Endothelial cell of umbilical vein (primary cell): Measurements from ENCODE around the gene MCM3AP. TPM values are rescaled to one million over a fixed set of nuclear protein-coding genes. Genes with fewer than 3 reads are reported as not detected.

Experiments used
- BruUV-seq: library from RNA; stranded (reverse); fragments of 400-500 nt; replicated peaks from 2 replicates; lab custom pipeline; 2021; lab: Mats Ljungman, UMichigan
- CTCF ChIA-PET: fragments of 300-600, 350-600 bp; sonication (Branson Sonifier 250); formaldehyde crosslinking; loops from one replicate; lab custom pipeline; 2021; ENCODE audit warnings: antibody characterized with exemption, inconsistent platforms; lab: Charles Lee
- POLR2A ChIA-PET: fragments of 300-600, 350-600 bp; sonication (Branson Sonifier 250); formaldehyde crosslinking; loops from one replicate; lab custom pipeline; 2021; ENCODE audit warnings: antibody characterized with exemption, inconsistent platforms; lab: Charles Lee
- DNase-seq: peaks from one replicate; pipeline ENCODE4 v3.0.0-alpha.2; 2011; ENCODE audit warnings: low read depth, low spot score
- FAIRE-seq: peaks from 2 replicates; lab custom pipeline; 2011; peaks lifted over from hg19 to GRCh38; lab: Jason Lieb, UNC
- H2AFZ ChIP-seq: 2 replicates; pipeline ENCODE4 v1.6.0; 2012; ENCODE audit warnings: low read depth, low read length, control low read depth, inconsistent platforms
- H3K27ac ChIP-seq: 2 replicates; pipeline ENCODE4 v1.5.1; 2011; ENCODE audit warnings: low read depth, mild to moderate bottlenecking, control low read depth, low read length, moderate library complexity; ENCODE audit not compliant: insufficient read depth
- H3K27me3 ChIP-seq, 2 experiments: 2 replicates each; pipeline versions ENCODE4 v1.6.0 to v1.6.1; 2011; ENCODE audit warnings: low read length in 2 of 2, mixed read lengths in 1 of 2; ENCODE audit not compliant: control insufficient read depth in 2 of 2, insufficient read depth in 2 of 2
- H3K36me3 ChIP-seq, 2 experiments: 2 replicates in 1 of 2; 3 replicates in 1 of 2; pipeline ENCODE4 v1.5.1; 2011; ENCODE audit warnings: low read length in 2 of 2, mild to moderate bottlenecking in 1 of 2, moderate library complexity in 1 of 2; ENCODE audit not compliant: control insufficient read depth in 2 of 2, insufficient read depth in 2 of 2; ENCODE audit errors: extremely low read depth in 1 of 2
- H3K4me1 ChIP-seq: 3 replicates; pipeline ENCODE4 v1.5.1; 2011; ENCODE audit warnings: mild to moderate bottlenecking, low read length; ENCODE audit not compliant: control insufficient read depth, insufficient read depth; ENCODE audit errors: extremely low read depth
- H3K4me2 ChIP-seq: 2 replicates; pipeline ENCODE4 v1.6.1; 2011; ENCODE audit warnings: low read length, control low read depth, mixed read lengths; ENCODE audit not compliant: insufficient read depth
- H3K4me3 ChIP-seq, 3 experiments: fragments of 200-600 bp in 1 of 3; sonication (generic), shearing (Covaris generic) in 1 of 3; replicated peaks in 1 of 3; 2 replicates each; pipeline ENCODE4 v1.5.1; 2011 to 2016; ENCODE audit warnings: control low read depth in 3 of 3, low read length in 3 of 3, mild to moderate bottlenecking in 2 of 3, inconsistent platforms in 1 of 3, low read depth in 1 of 3, moderate library complexity in 1 of 3; ENCODE audit not compliant: insufficient read depth in 1 of 3
- H3K79me2 ChIP-seq: 2 replicates; pipeline ENCODE4 v1.6.0; 2012; ENCODE audit warnings: low read length, inconsistent platforms; ENCODE audit not compliant: control insufficient read depth, insufficient read depth
- H3K9ac ChIP-seq: replicated peaks from 2 replicates; pipeline ENCODE3; 2011; ENCODE audit warnings: low read length, control low read depth; ENCODE audit not compliant: insufficient read depth; ENCODE audit errors: extremely low read depth
- H3K9me1 ChIP-seq: replicated peaks from 3 replicates; pipeline ENCODE4 v1.6.0; 2011; ENCODE audit warnings: mild to moderate bottlenecking, low read length; ENCODE audit not compliant: control insufficient read depth, insufficient read depth; ENCODE audit errors: extremely low read depth
- H3K9me3 ChIP-seq: replicated peaks from 2 replicates; pipeline ENCODE4 v1.5.1; 2012; ENCODE audit warnings: low read length, inconsistent platforms; ENCODE audit not compliant: control insufficient read depth, insufficient read depth
- H4K20me1 ChIP-seq: replicated peaks from 2 replicates; pipeline ENCODE3; 2011; ENCODE audit warnings: mild to moderate bottlenecking, low read length; ENCODE audit not compliant: control insufficient read depth, insufficient read depth; ENCODE audit errors: extremely low read depth
- CTCF ChIP-seq, 2 donors: IDR thresholded peaks; 1 replicate in 1 of 2; 2 replicates in 1 of 2; pipeline ENCODE4 v1.5.1; 2011; ENCODE audit warnings: low read length in 2 of 2, mild to moderate bottlenecking in 2 of 2, moderate library complexity in 2 of 2, control low read depth in 1 of 2, inconsistent platforms in 1 of 2, low read depth in 1 of 2; ENCODE audit not compliant: insufficient read depth in 1 of 2; ENCODE audit errors: extremely low read depth in 1 of 2
- EZH2 ChIP-seq: IDR thresholded peaks from 2 replicates; pipeline ENCODE4 v1.6.1; 2012; ENCODE audit warnings: borderline replicate concordance, low read depth, mild to moderate bottlenecking, moderate library complexity, low read length, inconsistent platforms; ENCODE audit not compliant: severe bottlenecking
- FOS ChIP-seq: IDR thresholded peaks from 2 replicates; pipeline ENCODE4 v1.6.1; 2011; ENCODE audit warnings: mild to moderate bottlenecking, low read length, moderate library complexity, borderline replicate concordance; ENCODE audit not compliant: insufficient read depth
- GATA2 ChIP-seq: IDR thresholded peaks from 2 replicates; pipeline ENCODE4 v1.7.0; 2011; ENCODE audit warnings: low read depth, mild to moderate bottlenecking, moderate library complexity, mixed read lengths, low read length; ENCODE audit not compliant: insufficient read length, insufficient read depth
- JUN ChIP-seq: IDR thresholded peaks from 2 replicates; pipeline ENCODE4 v1.6.1; 2011; ENCODE audit warnings: borderline replicate concordance, low read depth; ENCODE audit not compliant: insufficient read length, insufficient read depth
- MAX ChIP-seq: IDR thresholded peaks from 2 replicates; pipeline ENCODE4 v1.6.1; 2011; ENCODE audit not compliant: insufficient read depth, insufficient read length
- MYC ChIP-seq: IDR thresholded peaks from one replicate; pipeline ENCODE4 v1.6.1; 2011; ENCODE audit warnings: mild to moderate bottlenecking, low read depth, low read length
- POLR2A ChIP-seq: IDR thresholded peaks from 2 replicates; pipeline ENCODE4 v1.6.1; 2012; ENCODE audit warnings: low read depth, mild to moderate bottlenecking, control low read depth, low read length
- POLR2AphosphoS5 ChIP-seq: IDR thresholded peaks from 2 replicates; pipeline ENCODE4 v1.6.1; 2012; ENCODE audit warnings: low read depth, mild to moderate bottlenecking, control low read depth, low read length, moderate library complexity; ENCODE audit not compliant: insufficient read depth
- dilution Hi-C: fragments of 300-500 bp; cut with MboI; formaldehyde crosslinking; loops from one replicate; pipeline ENCODE4 v1.15.0; 2019; ENCODE audit warnings: low sequenced_read_pairs; ENCODE audit not compliant: extremely low pct_ligation_motif_present
- intact Hi-C: fragments of 100-400 bp; cut with micrococcal nuclease; formaldehyde crosslinking; loops from one replicate; pipeline ENCODE4 v1.10.0; 2022
- polyA plus RNA-seq, 4 experiments: library from polyadenylated mRNA; depleted of rRNA in 3 of 4; stranded (reverse) in 3 of 4; unstranded in 1 of 4; fragments of >200 nt; gene quantifications; 2 replicates each; pipeline versions ENCODE4 v1.2.1 to v1.2.3, GENCODE V29; 2011 to 2012; ENCODE audit warnings: missing spikeins in 1 of 4
- total RNA-seq: library from RNA; stranded (reverse); gene quantifications from 2 replicates; pipeline ENCODE4 v1.2.3, GENCODE V29; 2021

MCM3AP gene
- total and polyA plus RNA-seq, 2 donors (not counting 3 experiments of a cell fraction or from before 2014, with no cell fraction given) = 37.9 to 115 TPM

DNA sequence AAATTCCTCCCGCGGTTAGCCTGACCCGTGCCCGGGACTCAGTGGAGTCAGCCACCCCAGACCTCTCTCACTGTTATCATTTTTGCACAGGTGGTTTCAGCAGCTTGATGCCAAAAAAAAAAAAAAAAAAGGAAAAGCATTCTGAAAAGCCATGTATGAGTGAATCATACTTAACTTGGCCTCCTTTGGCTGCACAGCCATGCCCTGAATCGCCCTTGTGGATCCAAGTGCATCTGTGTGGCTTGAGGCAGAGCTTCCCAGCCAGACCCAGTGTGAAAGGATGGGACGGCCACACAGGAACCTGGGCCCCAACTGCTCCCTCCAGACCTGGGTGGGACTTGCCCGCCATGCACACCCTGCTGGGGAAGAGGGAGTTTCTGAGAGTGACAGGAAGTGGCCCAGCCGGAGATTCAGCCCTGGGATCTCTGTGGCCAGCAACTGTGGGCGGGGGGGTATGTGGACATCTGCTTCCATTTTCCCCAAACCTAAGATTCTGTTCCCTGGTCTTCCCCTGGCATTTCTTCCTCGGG is 9.3 kb upstream of the MCM3AP start:
- no peaks in the 10 kb centered on the region for H3K27me3 ChIP-seq
- no peaks in the 10 kb centered on the region for H3K79me2 ChIP-seq
- H3K4me1 ChIP-seq = peaks cover 9% of the 10 kb centered on the region
- TF ChIP-seq POLR2A (no peak), GATA2 (no peak), MYC (no peak), CTCF (IDR thresholded peaks at IDR 0.05; ENCODE audit: extremely low read depth in 1 of 2, insufficient read depth in 1 of 2, low read depth in 1 of 2, low read length in 2 of 2) (no peak), FOS (no peak), MAX (no peak), POLR2AphosphoS5 (no peak), EZH2 (no peak), JUN (no peak)
- H3K9me3 ChIP-seq = no peaks in the 10 kb centered on the region
- dilution Hi-C loops = no loop called here
- intact Hi-C loops = no loop called here
- no peaks in the 10 kb centered on the region for H4K20me1 ChIP-seq
- no peak overlapping the region for H3K9ac ChIP-seq
- ChIA-PET CTCF (no interaction called here), POLR2A (no interaction called here)
- H3K4me3 ChIP-seq = no peak overlapping the region
- no TSS peak for BruUV-seq
- no peak for DNase-seq
- H3K36me3 ChIP-seq = peaks cover 0 to 4% of the 10 kb centered on the region in 2 experiments
- no peaks in the 10 kb centered on the region for H3K9me1 ChIP-seq
- FAIRE-seq = no peak
- H3K4me2 ChIP-seq = no peak overlapping the region
- H3K27ac ChIP-seq = no peak overlapping the region
- H2AFZ ChIP-seq = peak overlapping the region; percentile 38
